Gastroesophageal sphincter (tissue), 4 donors: Measurements from ENCODE around the gene ZWINT. TPM values are rescaled to one million over a fixed set of nuclear protein-coding genes. Genes with fewer than 3 reads are reported as not detected.

Experiments used
- ATAC-seq: fragments of 150-250 bp; one replicate; pipeline ENCODE4 v1.9.1; 2016; ENCODE audit warnings: mild to moderate bottlenecking, moderate library complexity
- H3K27ac ChIP-seq, 4 donors: fragments of 200-600 bp; sonication (generic) in 3 of 4; 1 replicate in 3 of 4; 2 replicates in 1 of 4; pipeline ENCODE4 v1.5.1; 2016 to 2019
- H3K27me3 ChIP-seq: fragments of 200-600 bp; sonication (generic); one replicate; pipeline ENCODE4 v1.5.1; 2019
- H3K36me3 ChIP-seq, 2 donors: fragments of 200-600 bp; sonication (generic); one replicate each; pipeline ENCODE4 v1.5.1; 2019; ENCODE audit warnings: control low read depth in 1 of 2
- H3K4me1 ChIP-seq, 3 donors: fragments of 200-600 bp; sonication (generic); 1 replicate in 2 of 3; 2 replicates in 1 of 3; pipeline ENCODE4 v1.5.1; 2016 to 2019; ENCODE audit warnings: control low read depth in 2 of 3
- H3K4me3 ChIP-seq, 2 donors: fragments of 200-600 bp; sonication (generic); one replicate each; pipeline ENCODE4 v1.5.1; 2019; ENCODE audit warnings: mild to moderate bottlenecking in 1 of 2, moderate library complexity in 1 of 2
- H3K9me3 ChIP-seq, 3 donors: fragments of 200-600 bp; sonication (generic); one replicate each; pipeline ENCODE4 v1.5.1; 2017 to 2019; ENCODE audit warnings: control low read depth in 2 of 3
- EP300 ChIP-seq: sonication (generic); formaldehyde crosslinking; IDR thresholded peaks from one replicate; pipeline ENCODE4 v1.6.1; 2017; ENCODE audit warnings: antibody characterized with exemption, mild to moderate bottlenecking
- POLR2A ChIP-seq, 2 donors: fragments of 450-650 bp; IDR thresholded peaks; one replicate each; pipeline ENCODE4 v1.6.1; 2017; ENCODE audit warnings: antibody characterized with exemption in 2 of 2, mild to moderate bottlenecking in 2 of 2, moderate library complexity in 1 of 2
- POLR2AphosphoS5 ChIP-seq: sonication (generic); formaldehyde crosslinking; IDR thresholded peaks from one replicate; pipeline ENCODE4 v1.6.1; 2017; ENCODE audit warnings: antibody characterized with exemption
- WGBS, 2 donors: methylation state at CpG; one replicate each; pipeline ENCODE4 v1.1.5; 2018; ENCODE audit warnings: low coverage in 1 of 2; 5-methylcytosine and 5-hydroxymethylcytosine counted together
- total RNA-seq, 4 donors: library from RNA; depleted of rRNA; stranded (reverse); fragments of >200 nt; gene quantifications; one replicate each; pipeline ENCODE4 v1.1.0, GENCODE V29; 2016
- TF ChIP-seq, protein P1 (sequence below), 4 experiments: fragments of 200-600 bp in 2 of 4; fragments of 450-650 bp in 2 of 4; sonication (generic) in 1 of 4; IDR thresholded peaks; one replicate each; pipeline ENCODE4 v1.5.1; 2017 to 2019; ENCODE audit warnings: antibody characterized with exemption in 4 of 4, mild to moderate bottlenecking in 2 of 4, moderate library complexity in 2 of 4

The ZWINT gene
- total RNA-seq, 4 donors from 2014 or later: 1.2 to 2.9 (median 1.8) TPM; not detected in 1

DNA sequence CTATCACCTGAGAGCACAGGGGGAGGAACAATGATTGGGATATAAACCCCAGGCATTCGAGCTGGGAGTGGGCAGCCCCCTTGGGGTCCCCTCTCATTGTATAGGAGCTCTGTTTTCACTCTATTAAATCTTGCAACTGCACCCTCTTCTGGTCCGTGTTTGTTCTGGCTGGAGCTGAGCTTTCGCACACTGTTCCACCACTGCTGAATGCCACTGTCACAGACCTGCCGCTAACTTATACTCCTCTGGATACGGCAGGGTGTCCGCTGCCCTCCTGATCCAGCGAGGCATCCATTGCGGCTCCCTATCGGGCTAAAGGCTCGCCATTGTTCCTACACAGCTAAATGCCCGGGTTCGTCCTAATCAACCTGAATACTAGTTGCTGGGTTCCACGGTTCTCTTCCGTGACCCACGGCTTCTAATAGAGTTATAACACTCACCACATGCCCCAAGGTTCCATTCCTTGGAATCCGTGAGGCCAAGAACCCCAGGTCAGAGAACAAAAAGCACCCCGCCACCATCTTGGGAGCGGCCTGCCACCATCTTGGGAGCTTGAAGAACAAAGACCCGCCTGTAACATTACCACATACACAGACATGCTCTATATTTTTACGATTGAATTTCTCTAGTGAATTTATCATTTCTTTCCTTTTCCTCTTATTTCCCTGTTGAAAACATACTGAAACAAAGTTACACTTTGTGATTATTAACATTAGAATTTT is 9.0 kb downstream of the ZWINT start:
- no peaks in the 10 kb centered on the region for H3K36me3 ChIP-seq
- 82 to 87% methylated on average over 7 to 11 of the region's 20 CpGs for WGBS, 2 donors
- no peak overlapping the region for H3K4me3 ChIP-seq
- no peak for TF ChIP-seq POLR2A (IDR thresholded peaks at IDR 0.05)
- no peak for TF ChIP-seq POLR2AphosphoS5
- TF ChIP-seq, protein P1, sequence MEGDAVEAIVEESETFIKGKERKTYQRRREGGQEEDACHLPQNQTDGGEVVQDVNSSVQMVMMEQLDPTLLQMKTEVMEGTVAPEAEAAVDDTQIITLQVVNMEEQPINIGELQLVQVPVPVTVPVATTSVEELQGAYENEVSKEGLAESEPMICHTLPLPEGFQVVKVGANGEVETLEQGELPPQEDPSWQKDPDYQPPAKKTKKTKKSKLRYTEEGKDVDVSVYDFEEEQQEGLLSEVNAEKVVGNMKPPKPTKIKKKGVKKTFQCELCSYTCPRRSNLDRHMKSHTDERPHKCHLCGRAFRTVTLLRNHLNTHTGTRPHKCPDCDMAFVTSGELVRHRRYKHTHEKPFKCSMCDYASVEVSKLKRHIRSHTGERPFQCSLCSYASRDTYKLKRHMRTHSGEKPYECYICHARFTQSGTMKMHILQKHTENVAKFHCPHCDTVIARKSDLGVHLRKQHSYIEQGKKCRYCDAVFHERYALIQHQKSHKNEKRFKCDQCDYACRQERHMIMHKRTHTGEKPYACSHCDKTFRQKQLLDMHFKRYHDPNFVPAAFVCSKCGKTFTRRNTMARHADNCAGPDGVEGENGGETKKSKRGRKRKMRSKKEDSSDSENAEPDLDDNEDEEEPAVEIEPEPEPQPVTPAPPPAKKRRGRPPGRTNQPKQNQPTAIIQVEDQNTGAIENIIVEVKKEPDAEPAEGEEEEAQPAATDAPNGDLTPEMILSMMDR (IDR thresholded peaks at IDR 0.05): no peak
- no peak for TF ChIP-seq EP300
- no peaks in the 10 kb centered on the region for H3K27me3 ChIP-seq
- no peak overlapping the region for H3K27ac ChIP-seq
- no peak for ATAC-seq
- no peaks in the 10 kb centered on the region for H3K4me1 ChIP-seq
- H3K9me3 ChIP-seq: no peaks in the 10 kb centered on the region

DNA sequence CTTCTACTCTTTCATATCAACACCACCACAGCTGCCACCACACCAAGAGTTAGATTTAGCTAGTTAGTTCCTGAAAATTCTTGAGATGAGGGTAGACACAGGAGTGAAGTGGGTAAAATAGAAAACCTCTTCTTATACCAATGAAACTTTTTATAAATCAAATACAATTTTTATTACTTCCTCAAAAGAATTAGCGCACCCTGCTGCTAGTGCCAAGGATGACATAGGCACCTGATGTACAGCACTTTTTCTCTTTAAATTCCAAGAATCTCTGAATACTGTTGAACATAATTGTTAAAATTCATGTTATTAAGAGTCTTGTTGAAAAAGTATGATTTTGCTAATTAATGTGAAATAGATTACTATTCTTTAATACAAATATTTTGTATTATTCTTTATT is 11.4 kb downstream of the ZWINT start:
- TF ChIP-seq, protein P1 (IDR thresholded peaks at IDR 0.05): no peak
- TF ChIP-seq POLR2AphosphoS5: no peak
- TF ChIP-seq POLR2A (IDR thresholded peaks at IDR 0.05): no peak
- TF ChIP-seq EP300: no peak
- H3K4me3 ChIP-seq: no peak overlapping the region
- H3K9me3 ChIP-seq: no peaks in the 10 kb centered on the region
- no peak overlapping the region for H3K27ac ChIP-seq
- H3K36me3 ChIP-seq: no peaks in the 10 kb centered on the region
- no peaks in the 10 kb centered on the region for H3K27me3 ChIP-seq
- 92 to 94% methylated on average over 1 of the region's 1 CpG for WGBS, 2 donors
- no peak for ATAC-seq
- H3K4me1 ChIP-seq: no peaks in the 10 kb centered on the region

DNA sequence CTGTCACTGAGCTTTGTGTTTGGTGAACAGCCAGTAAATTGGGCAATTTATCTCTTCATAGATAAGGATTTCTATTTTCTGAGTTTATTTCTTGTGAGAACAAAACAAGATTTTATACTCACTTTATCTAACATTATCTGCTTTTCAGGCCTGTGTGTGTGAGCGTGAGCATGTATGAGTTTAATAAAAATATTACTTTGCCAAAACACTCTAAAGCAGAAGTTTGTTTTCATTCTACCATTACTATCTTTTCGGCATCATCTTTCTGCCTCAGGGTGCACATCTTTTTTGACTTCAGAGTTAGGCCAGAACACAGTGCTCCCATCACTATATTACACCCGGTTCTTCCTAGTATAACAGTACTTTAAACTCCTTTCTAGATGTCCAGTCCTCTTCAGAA is 13.0 kb downstream of the ZWINT start:
- no peak for TF ChIP-seq POLR2AphosphoS5
- TF ChIP-seq POLR2A (IDR thresholded peaks at IDR 0.05): no peak
- TF ChIP-seq EP300: no peak
- TF ChIP-seq, protein P1 (IDR thresholded peaks at IDR 0.05): no peak
- Histone ChIP-seq H3K27ac (no peak overlapping the region), H3K4me3 (no peak overlapping the region), H3K36me3 (no peaks in the 10 kb centered on the region), H3K9me3 (no peaks in the 10 kb centered on the region), H3K4me1 (no peaks in the 10 kb centered on the region), H3K27me3 (no peaks in the 10 kb centered on the region)
- 81 to 89% methylated on average over 3 of the region's 3 CpGs for WGBS, 2 donors
- no peak for ATAC-seq

DNA sequence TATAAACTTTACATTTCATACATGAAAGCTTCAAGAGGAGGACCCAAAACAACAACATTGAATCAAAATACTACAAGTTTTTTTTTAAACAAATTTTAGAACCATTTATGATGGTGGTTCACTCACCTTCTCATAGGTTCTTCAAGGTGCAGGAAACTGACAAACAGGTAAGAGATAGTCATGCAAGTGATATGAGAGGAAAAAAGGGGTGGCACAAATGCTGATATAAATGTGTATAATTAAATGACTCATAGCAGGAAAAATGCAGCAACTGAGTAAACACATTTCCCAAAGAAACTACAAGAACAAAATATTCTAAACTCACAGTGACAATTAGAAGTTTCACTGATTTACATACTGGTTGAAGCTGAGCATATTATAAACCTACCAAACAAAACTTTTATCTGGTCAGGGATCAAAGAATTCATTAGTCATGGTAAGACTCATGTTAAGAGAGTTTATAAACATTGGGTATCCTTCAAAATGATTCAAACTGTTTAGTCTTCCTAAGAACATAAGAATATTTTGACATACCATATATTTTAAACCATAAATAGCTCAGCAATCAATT is 14.1 kb downstream of the ZWINT start:
- TF ChIP-seq POLR2A (IDR thresholded peaks at IDR 0.05) (no peak), EP300 (no peak), POLR2AphosphoS5 (no peak)
- TF ChIP-seq, protein P1 (IDR thresholded peaks at IDR 0.05): no peak
- ATAC-seq: no peak

DNA sequence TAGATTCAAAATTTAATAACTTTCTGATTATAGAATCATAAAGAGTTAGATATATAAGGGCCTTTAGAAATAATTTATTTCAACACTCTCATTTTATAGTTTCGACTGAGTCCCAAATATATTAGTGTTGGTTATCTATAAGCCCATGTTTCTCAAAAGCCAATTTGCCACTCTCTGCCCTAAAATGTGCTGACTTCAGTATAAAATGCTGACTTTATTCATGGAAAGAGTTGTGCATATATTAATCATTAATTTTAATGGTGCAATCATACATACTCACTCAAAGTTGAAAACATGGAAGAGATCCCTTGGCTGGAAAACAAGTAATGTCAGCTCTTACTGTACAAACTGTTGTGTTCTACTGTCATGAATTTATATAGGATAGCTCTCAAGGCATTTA is 19.4 kb downstream of the ZWINT start:
- H3K27ac ChIP-seq: no peak overlapping the region
- TF ChIP-seq, protein P1 (IDR thresholded peaks at IDR 0.05): no peak
- no peak for TF ChIP-seq EP300
- no peak for TF ChIP-seq POLR2AphosphoS5
- TF ChIP-seq POLR2A (IDR thresholded peaks at IDR 0.05): no peak
- H3K4me1 ChIP-seq: no peaks in the 10 kb centered on the region
- no peak overlapping the region for H3K4me3 ChIP-seq
- H3K27me3 ChIP-seq: no peaks in the 10 kb centered on the region
- WGBS, 2 donors: 62 to 95% methylated on average over 1 of the region's 1 CpG
- no peak for ATAC-seq
- peaks cover 0 to 17% (median 0%) of the 10 kb centered on the region in 3 donors for H3K9me3 ChIP-seq
- no peaks in the 10 kb centered on the region for H3K36me3 ChIP-seq

More for the DNA sequence above, 14.1 kb downstream of the ZWINT start:
- H3K27ac ChIP-seq: no peak overlapping the region
- no peaks in the 10 kb centered on the region for H3K4me1 ChIP-seq
- H3K4me3 ChIP-seq: no peak overlapping the region
- no peaks in the 10 kb centered on the region for H3K9me3 ChIP-seq
- H3K36me3 ChIP-seq: no peaks in the 10 kb centered on the region
- H3K27me3 ChIP-seq: no peaks in the 10 kb centered on the region
